Natural killer cell (primary cell): ENCODE data around the gene HLF. TPM values are rescaled to one million over a fixed set of nuclear protein-coding genes. Genes with fewer than 3 reads are reported as not detected.

Source experiments
- ATAC-seq, 3 donors: fragments of 150-1000 bp in 2 of 3; fragments of 200-7000 bp in 1 of 3; cut with Tn5 transposase; 1 replicate in 1 of 3; 2 replicates in 2 of 3; pipeline ENCODE4 v1.10.0; 2021; ENCODE audit warnings: mild to moderate bottlenecking in 2 of 3, moderate library complexity in 2 of 3
- DNase-seq, 2 donors: peaks; one replicate each; pipeline versions ENCODE4 v3.0.0 to v3.0.0-alpha.2; 2013 to 2021; ENCODE audit warnings: mixed read lengths in 1 of 2
- H3K27ac ChIP-seq: one replicate; pipeline ENCODE4 v1.5.1; 2013; ENCODE audit warnings: mild to moderate bottlenecking, low read length
- H3K27me3 ChIP-seq: one replicate; pipeline ENCODE4 v1.6.1; 2013; ENCODE audit warnings: low read length; ENCODE audit not compliant: control insufficient read depth, insufficient read depth
- H3K36me3 ChIP-seq: one replicate; pipeline ENCODE4 v1.6.1; 2013; ENCODE audit warnings: low read length; ENCODE audit not compliant: control insufficient read depth, insufficient read depth
- H3K4me1 ChIP-seq: one replicate; pipeline ENCODE4 v1.6.1; 2013; ENCODE audit warnings: low read length; ENCODE audit not compliant: control insufficient read depth, insufficient read depth
- H3K4me3 ChIP-seq: one replicate; pipeline ENCODE4 v1.5.1; 2013; ENCODE audit warnings: low read length
- H3K9me3 ChIP-seq: one replicate; pipeline ENCODE4 v1.6.1; 2013; ENCODE audit warnings: low read length; ENCODE audit not compliant: control insufficient read depth, insufficient read depth
- H3K27ac Mint-ChIP-seq, 2 donors: one replicate each; pipeline ENCODE4 v1.8.0; 2022; ENCODE audit warnings: mild to moderate bottlenecking in 2 of 2, mixed read lengths in 2 of 2, moderate library complexity in 1 of 2
- H3K27me3 Mint-ChIP-seq, 2 donors: one replicate each; pipeline ENCODE4 v1.8.0; 2022; ENCODE audit warnings: low read depth in 2 of 2, mixed read lengths in 2 of 2
- H3K36me3 Mint-ChIP-seq: one replicate; pipeline ENCODE4 v1.8.0; 2022; ENCODE audit warnings: mixed read lengths
- H3K4me1 Mint-ChIP-seq, 2 donors: one replicate each; pipeline ENCODE4 v1.8.0; 2022; ENCODE audit warnings: mixed read lengths in 2 of 2
- H3K4me3 Mint-ChIP-seq: one replicate; pipeline ENCODE4 v1.8.0; 2022; ENCODE audit warnings: mild to moderate bottlenecking, moderate library complexity, mixed read lengths
- H3K9me3 Mint-ChIP-seq, 2 donors: one replicate each; pipeline ENCODE4 v1.8.0; 2022; ENCODE audit warnings: mixed read lengths in 2 of 2
- WGBS: methylation state at CpG from one replicate; pipeline ENCODE4 v1.1.7; 2013; ENCODE audit warnings: missing lambda C conversion rate; ENCODE audit not compliant: insufficient coverage; 5-methylcytosine and 5-hydroxymethylcytosine counted together
- intact Hi-C: fragments of 100-400 bp; cut with micrococcal nuclease; formaldehyde crosslinking; loops from one replicate; pipeline ENCODE4 v1.14.2; 2022
- total RNA-seq, 4 donors: library from RNA; stranded (reverse); fragments of 120-200 nt in 1 of 4; gene quantifications; one replicate each; pipeline versions ENCODE4 v1.2.3 to v1.2.4, GENCODE V29; 2013 to 2022
- TF ChIP-seq, protein P1 (sequence below): fragments of 200-600 bp; IDR thresholded peaks from one replicate; pipeline ENCODE4 v1.8.0; 2022; ENCODE audit warnings: antibody characterized with exemption

HLF gene
- total RNA-seq, 3 donors from 2014 or later (not counting 1 experiment from before 2014, with no cell fraction given) = 0.14 to 0.59 (median 0.15) TPM

DNA sequence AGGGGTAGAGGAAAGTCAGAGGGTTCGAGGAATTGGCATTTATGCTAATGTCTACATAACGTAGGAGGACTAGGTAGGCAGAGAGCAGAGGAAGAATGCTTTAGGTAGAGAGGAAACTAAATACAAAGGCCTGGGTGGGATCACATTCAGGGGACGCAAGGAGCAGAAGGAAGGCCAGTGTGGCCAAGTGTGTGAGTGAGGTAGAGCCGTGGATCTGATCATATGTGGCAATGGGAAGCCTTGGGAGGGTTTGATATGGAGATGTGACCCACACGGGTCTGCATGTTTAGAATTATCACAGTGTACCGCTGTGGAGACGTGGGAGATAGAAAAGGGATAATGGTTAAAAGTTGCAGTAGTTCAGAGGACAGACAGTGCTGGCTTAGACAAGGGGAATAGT, 43.1 kb downstream of the HLF start:
- Mint-ChIP-seq H3K9me3 (no peaks in the 10 kb centered on the region), H3K27ac (no peak overlapping the region), H3K4me1 (no peaks in the 10 kb centered on the region), H3K36me3 (no peaks in the 10 kb centered on the region), H3K27me3 (peaks cover 8 to 17% of the 10 kb centered on the region in 2 donors), H3K4me3 (no peak overlapping the region)
- intact Hi-C loops = no loop called here
- H3K4me1 ChIP-seq = no peaks in the 10 kb centered on the region
- 89% methylated on average over 7 of the region's 7 CpGs for WGBS
- H3K9me3 ChIP-seq = no peaks in the 10 kb centered on the region
- DNase-seq (no peak), ATAC-seq (no peak)
- no peak overlapping the region for H3K27ac ChIP-seq
- no peaks in the 10 kb centered on the region for H3K36me3 ChIP-seq
- no peak overlapping the region for H3K4me3 ChIP-seq
- H3K27me3 ChIP-seq = no peaks in the 10 kb centered on the region
- TF ChIP-seq, protein P1, sequence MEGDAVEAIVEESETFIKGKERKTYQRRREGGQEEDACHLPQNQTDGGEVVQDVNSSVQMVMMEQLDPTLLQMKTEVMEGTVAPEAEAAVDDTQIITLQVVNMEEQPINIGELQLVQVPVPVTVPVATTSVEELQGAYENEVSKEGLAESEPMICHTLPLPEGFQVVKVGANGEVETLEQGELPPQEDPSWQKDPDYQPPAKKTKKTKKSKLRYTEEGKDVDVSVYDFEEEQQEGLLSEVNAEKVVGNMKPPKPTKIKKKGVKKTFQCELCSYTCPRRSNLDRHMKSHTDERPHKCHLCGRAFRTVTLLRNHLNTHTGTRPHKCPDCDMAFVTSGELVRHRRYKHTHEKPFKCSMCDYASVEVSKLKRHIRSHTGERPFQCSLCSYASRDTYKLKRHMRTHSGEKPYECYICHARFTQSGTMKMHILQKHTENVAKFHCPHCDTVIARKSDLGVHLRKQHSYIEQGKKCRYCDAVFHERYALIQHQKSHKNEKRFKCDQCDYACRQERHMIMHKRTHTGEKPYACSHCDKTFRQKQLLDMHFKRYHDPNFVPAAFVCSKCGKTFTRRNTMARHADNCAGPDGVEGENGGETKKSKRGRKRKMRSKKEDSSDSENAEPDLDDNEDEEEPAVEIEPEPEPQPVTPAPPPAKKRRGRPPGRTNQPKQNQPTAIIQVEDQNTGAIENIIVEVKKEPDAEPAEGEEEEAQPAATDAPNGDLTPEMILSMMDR = no peak

DNA sequence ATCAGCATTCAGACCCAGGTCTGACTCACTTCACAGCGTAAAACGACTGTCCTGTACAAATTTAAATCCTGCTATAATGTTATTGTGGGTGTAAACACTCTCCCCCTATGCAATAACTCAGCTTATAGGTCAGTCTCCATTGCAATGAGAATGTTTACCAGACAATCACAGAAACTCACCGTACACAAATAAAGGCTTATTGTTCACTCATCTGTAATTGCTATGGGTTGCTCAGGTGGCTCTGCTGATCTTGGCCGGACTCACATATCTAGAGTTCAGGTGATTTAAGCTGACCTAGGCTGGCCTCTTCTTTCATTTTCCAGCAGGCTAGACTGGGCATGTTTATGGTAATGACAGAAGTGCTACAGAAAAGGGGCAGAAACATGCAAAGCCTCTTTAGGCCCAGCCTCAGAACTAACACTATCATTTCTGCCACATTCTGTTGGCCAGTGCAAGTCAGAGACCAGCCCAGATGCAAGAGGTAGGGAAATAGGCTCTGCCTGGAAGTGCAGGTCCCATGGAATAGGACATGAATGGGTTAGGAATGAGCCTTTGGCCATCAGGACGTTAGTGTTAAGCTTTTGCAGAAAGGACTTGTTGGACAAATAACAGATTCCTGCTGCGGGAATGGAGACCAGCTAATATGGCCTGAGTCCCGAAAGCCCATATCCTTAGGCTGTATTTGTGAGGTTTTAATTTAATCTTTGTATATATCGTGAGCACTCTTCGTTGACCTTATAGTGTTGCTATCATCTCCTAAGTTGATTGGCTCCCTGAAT, 44.0 kb downstream of the HLF start:
- Mint-ChIP-seq H3K27me3 (peaks cover 8 to 17% of the 10 kb centered on the region in 2 donors), H3K27ac (no peak overlapping the region), H3K9me3 (no peaks in the 10 kb centered on the region), H3K4me3 (no peak overlapping the region), H3K4me1 (no peaks in the 10 kb centered on the region), H3K36me3 (no peaks in the 10 kb centered on the region)
- Histone ChIP-seq H3K36me3 (no peaks in the 10 kb centered on the region), H3K4me1 (no peaks in the 10 kb centered on the region), H3K9me3 (no peaks in the 10 kb centered on the region), H3K4me3 (no peak overlapping the region), H3K27ac (no peak overlapping the region), H3K27me3 (no peaks in the 10 kb centered on the region)
- TF ChIP-seq, protein P1 = no peak
- WGBS = 91% methylated on average over 7 of the region's 9 CpGs
- no peak for ATAC-seq
- intact Hi-C loops = no loop called here
- DNase-seq = no peak

DNA sequence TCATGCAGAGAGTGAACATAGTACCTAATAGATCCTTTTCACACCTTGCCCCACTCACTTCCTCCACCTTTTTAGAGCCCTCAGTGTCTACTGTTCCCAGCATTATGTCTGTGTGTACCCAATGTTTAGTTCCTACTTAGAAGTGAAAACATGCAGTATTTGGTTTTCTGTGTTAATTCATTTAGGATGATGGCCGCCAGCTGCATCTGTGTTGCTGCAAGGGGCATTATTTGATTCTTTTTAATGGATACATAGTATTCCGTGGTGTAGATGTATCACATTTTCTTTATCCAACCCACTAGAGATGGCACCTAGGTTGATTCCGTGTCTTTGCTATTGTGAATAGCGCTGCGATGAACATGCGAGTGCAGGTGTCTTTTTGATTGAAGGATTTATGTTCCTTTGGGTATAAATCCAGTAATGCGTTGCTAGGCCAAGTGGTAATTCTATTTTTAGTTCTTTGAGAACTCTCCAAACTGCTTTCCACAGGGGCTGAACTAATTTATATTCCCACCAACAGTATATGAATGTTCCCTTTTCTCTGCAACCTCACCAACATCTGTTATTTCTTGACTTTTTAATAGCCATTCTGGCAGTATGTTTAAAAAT, 47.1 kb downstream of the HLF start:
- Histone ChIP-seq H3K9me3 (no peaks in the 10 kb centered on the region), H3K27ac (no peak overlapping the region), H3K36me3 (no peaks in the 10 kb centered on the region), H3K27me3 (no peaks in the 10 kb centered on the region), H3K4me3 (no peak overlapping the region), H3K4me1 (no peaks in the 10 kb centered on the region)
- TF ChIP-seq, protein P1 = no peak
- H3K27ac Mint-ChIP-seq = no peak overlapping the region
- H3K9me3 Mint-ChIP-seq = no peaks in the 10 kb centered on the region
- no peaks in the 10 kb centered on the region for H3K36me3 Mint-ChIP-seq
- ATAC-seq = no peak
- WGBS = 100% methylated on average over 5 of the region's 7 CpGs
- intact Hi-C loops = no loop called here
- H3K27me3 Mint-ChIP-seq = peaks cover 10 to 17% of the 10 kb centered on the region in 2 donors
- H3K4me1 Mint-ChIP-seq = no peaks in the 10 kb centered on the region
- H3K4me3 Mint-ChIP-seq = no peak overlapping the region
- no peak for DNase-seq
